HEK293T (cell line): ENCODE data around the gene BET1L.

Experiments used
- BHLHE40 ChIP-seq: fragments of 450-650 bp; IDR thresholded peaks from 2 replicates; pipeline ENCODE4 v1.6.1; 2016; ENCODE audit warnings: mild to moderate bottlenecking, moderate library complexity, borderline replicate concordance
- FOXK2 ChIP-seq: fragments of 450-650 bp; IDR thresholded peaks from 2 replicates; pipeline ENCODE4 v1.6.1; 2016; ENCODE audit warnings: mild to moderate bottlenecking
- FOXM1 ChIP-seq: fragments of 450-650 bp; IDR thresholded peaks from 2 replicates; pipeline ENCODE4 v1.6.1; 2017; ENCODE audit warnings: mild to moderate bottlenecking, borderline replicate concordance
- LEF1 ChIP-seq: fragments of 450-650 bp; IDR thresholded peaks from 2 replicates; pipeline ENCODE4 v1.6.1; 2017; ENCODE audit warnings: mild to moderate bottlenecking, borderline replicate concordance
- NFRKB ChIP-seq: fragments of 450-650 bp; IDR thresholded peaks from 2 replicates; pipeline ENCODE4 v1.6.1; 2016; ENCODE audit warnings: mild to moderate bottlenecking, moderate library complexity

GRCh38 chr11:218815-219593 lies 11.8 kb upstream of the BET1L start:
- no peak for TF ChIP-seq NFRKB
- TF ChIP-seq FOXK2, result no peak
- TF ChIP-seq BHLHE40, result no peak
- TF ChIP-seq LEF1, result no peak
- no peak for TF ChIP-seq FOXM1
